ENCODE measurements around the gene ASB15.
"Not testable (repeated sequence)": the region's sequence is repeated elsewhere in the genome, so short reads cannot be mapped to it uniquely, and the experiment has no call there.

ASB15 gene

GRCh38 chr7:123601530-123601929 is at the start of gene ASB15:
Gene ASB15 (plus strand): TSS chr7:123601821. CDS start chr7:123614503, 12,682 bp downstream.
- no peak for DNase-seq (ENCODE audit: low read depth in 1 of 2, low spot score in 1 of 2)

GRCh38 chr7:123552134-123552533 is 49.5 kb upstream of the ASB15 start:
- DNase-seq (ENCODE audit: low read depth in 1 of 2, low spot score in 1 of 2): not testable (repeated sequence)

- no peak for DNase-seq (ENCODE audit: low read depth in 1 of 2, low spot score in 1 of 2)
These were observed 49.0 kb upstream of the ASB15 start for GRCh38 chr7:123552641-123553040.

GRCh38 chr7:123553159-123553558 is 48.5 kb upstream of the ASB15 start:
- DNase-seq (ENCODE audit: low read depth in 1 of 2, low spot score in 1 of 2): no peak

- no peak for DNase-seq (ENCODE audit: low read depth in 1 of 2, low spot score in 1 of 2)
These were observed 46.1 kb upstream of the ASB15 start for GRCh38 chr7:123555484-123555883.

GRCh38 chr7:123557016-123557397 is 44.6 kb upstream of the ASB15 start:
- DNase-seq (ENCODE audit: low read depth in 1 of 2, low spot score in 1 of 2): no peak

GRCh38 chr7:123557398-123558288 is 44.0 kb upstream of the ASB15 start, which contains the start of gene NDUFA5:
Gene NDUFA5 (minus strand): TSS chr7:123557818. CDS start chr7:123557795, 23 bp downstream.
- DNase-seq (ENCODE audit: low read depth in 1 of 2, low spot score in 1 of 2): peak; percentile 89 to 91

GRCh38 chr7:123558289-123558874 is 43.2 kb upstream of the ASB15 start:
- DNase-seq (ENCODE audit: low read depth in 1 of 2, low spot score in 1 of 2): no peak

GRCh38 chr7:123562121-123562520 is 39.5 kb upstream of the ASB15 start:
- DNase-seq (ENCODE audit: low read depth in 1 of 2, low spot score in 1 of 2): no peak

GRCh38 chr7:123569352-123570010 is 32.1 kb upstream of the ASB15 start:
- DNase-seq (ENCODE audit: low read depth in 1 of 2, low spot score in 1 of 2): no peak

- DNase-seq (ENCODE audit: low read depth in 1 of 2, low spot score in 1 of 2): no peak
These were observed 31.0 kb upstream of the ASB15 start for GRCh38 chr7:123570390-123571182.

- DNase-seq (ENCODE audit: low read depth in 1 of 2, low spot score in 1 of 2): no peak
These were observed 30.4 kb upstream of the ASB15 start for GRCh38 chr7:123571187-123571586.

GRCh38 chr7:123571684-123572083 is 29.9 kb upstream of the ASB15 start:
- no peak for DNase-seq (ENCODE audit: low read depth in 1 of 2, low spot score in 1 of 2)

- no peak for DNase-seq (ENCODE audit: low read depth in 1 of 2, low spot score in 1 of 2)
These were observed 28.3 kb upstream of the ASB15 start for GRCh38 chr7:123573341-123573740.

GRCh38 chr7:123573896-123574467 is 27.6 kb upstream of the ASB15 start:
- DNase-seq (ENCODE audit: low read depth in 1 of 2, low spot score in 1 of 2): no peak

GRCh38 chr7:123579416-123579815 is 22.2 kb upstream of the ASB15 start:
- no peak for DNase-seq (ENCODE audit: low read depth in 1 of 2, low spot score in 1 of 2)

- no peak for DNase-seq (ENCODE audit: low read depth in 1 of 2, low spot score in 1 of 2)
These were observed 21.0 kb upstream of the ASB15 start for GRCh38 chr7:123580406-123581161.

GRCh38 chr7:123581162-123581459 is 20.5 kb upstream of the ASB15 start:
- DNase-seq (ENCODE audit: low read depth in 1 of 2, low spot score in 1 of 2): no peak

GRCh38 chr7:123583821-123584220 is 17.8 kb upstream of the ASB15 start:
- DNase-seq (ENCODE audit: low read depth in 1 of 2, low spot score in 1 of 2): no peak

GRCh38 chr7:123588376-123588775 is 13.2 kb upstream of the ASB15 start:
- no peak for DNase-seq (ENCODE audit: low read depth in 1 of 2, low spot score in 1 of 2)

Data from activated T-helper 1 cell treated with anti-CD3 and anti-CD28 coated beads, Interleukin-2, amount 50 U/mL, for 16 hours (primary cell).